Stimulated activated naive CD8-positive, alpha-beta T cell treated with anti-CD3 and anti-CD28 coated beads, Interleukin-15, Interleukin-2, amounts not matched to agents 100 ng/mL and 50 ng/mL, for 24 hours (primary cell): ENCODE results near the gene ZMAT5.

Source experiments
- H3K27ac Mint-ChIP-seq: one replicate; pipeline ENCODE4 v1.8.0; 2021; ENCODE audit warnings: mild to moderate bottlenecking, mixed read lengths
- H3K27me3 Mint-ChIP-seq: one replicate; pipeline ENCODE4 v1.8.0; 2021; ENCODE audit warnings: mixed read lengths
- H3K36me3 Mint-ChIP-seq: one replicate; pipeline ENCODE4 v1.8.0; 2021; ENCODE audit warnings: low read depth, mixed read lengths
- H3K4me1 Mint-ChIP-seq: one replicate; pipeline ENCODE4 v1.8.0; 2021; ENCODE audit warnings: low read depth, mixed read lengths
- H3K4me3 Mint-ChIP-seq: one replicate; pipeline ENCODE4 v1.8.0; 2021; ENCODE audit warnings: mild to moderate bottlenecking, mixed read lengths
- H3K9me3 Mint-ChIP-seq: one replicate; pipeline ENCODE4 v1.8.0; 2021; ENCODE audit warnings: mixed read lengths

ZMAT5 gene

DNA sequence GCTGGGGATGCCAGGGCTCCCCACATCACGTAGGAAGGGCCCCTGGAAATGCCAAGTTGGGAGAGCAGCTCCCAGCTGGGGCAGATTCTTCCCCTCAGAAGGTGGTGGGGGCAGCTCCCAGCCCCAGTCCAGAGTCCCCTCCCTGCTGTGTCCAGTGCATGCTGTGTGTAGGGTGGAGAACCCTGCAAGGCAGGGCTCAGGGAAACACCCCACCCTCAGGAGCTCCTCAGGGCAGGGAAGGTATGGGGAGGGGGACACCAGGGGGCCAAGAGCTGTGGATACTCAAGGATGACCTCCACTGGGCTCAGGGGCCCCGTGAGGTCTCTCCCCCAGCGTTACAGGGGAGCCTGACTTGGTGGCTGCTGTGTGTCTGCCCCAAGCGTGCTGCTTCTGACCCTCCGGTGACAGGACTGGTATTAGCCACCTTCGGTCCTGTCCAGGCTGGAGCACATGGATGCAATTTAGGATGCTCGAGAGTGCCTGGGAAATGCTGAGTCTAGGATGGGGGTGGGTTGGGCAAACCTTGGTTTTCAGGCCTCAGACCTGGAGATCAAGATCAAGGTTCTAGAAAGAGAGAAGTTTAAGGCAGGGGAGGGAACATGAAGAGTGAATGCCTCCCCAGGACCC is 63.1 kb downstream of the ZMAT5 start:
- Mint-ChIP-seq H3K27me3 (peaks cover 3% of the 10 kb centered on the region), H3K36me3 (no peaks in the 10 kb centered on the region)

DNA sequence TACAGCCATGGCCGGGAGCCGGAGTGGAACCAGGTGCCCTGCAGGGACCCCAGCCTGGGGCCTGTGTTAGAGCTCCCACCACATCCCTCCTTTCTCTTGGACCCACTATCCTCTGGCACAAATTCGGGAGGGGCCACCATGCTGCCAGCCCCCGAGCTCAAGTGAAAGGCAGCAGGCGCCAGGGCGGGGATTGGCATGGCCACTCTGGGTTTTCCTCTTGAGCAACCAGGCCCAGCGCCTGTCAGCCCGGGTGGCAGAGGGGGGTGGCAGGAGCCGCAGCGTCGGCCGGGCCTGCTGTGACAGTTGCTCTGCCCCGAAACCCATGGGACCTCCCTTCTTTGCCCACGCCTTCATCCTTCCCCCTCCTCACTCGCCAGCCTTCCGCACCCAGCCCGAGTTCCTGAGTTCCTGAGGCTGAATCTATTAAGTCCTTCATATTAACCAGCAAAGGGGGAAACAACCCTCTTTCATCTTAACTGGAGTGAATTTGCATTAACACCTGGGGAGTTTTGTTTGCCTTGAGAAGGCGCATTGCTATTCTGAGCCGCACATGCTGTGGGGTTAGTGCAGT is 63.8 kb downstream of the ZMAT5 start:
- no peak overlapping the region for H3K4me3 Mint-ChIP-seq
- peaks cover 4% of the 10 kb centered on the region for H3K4me1 Mint-ChIP-seq
- no peaks in the 10 kb centered on the region for H3K36me3 Mint-ChIP-seq
- H3K27ac Mint-ChIP-seq, result no peak overlapping the region
- peaks cover 3% of the 10 kb centered on the region for H3K27me3 Mint-ChIP-seq
- H3K9me3 Mint-ChIP-seq, result no peaks in the 10 kb centered on the region

More for the DNA sequence above, 63.1 kb downstream of the ZMAT5 start:
- Mint-ChIP-seq H3K4me1 (peaks cover 4% of the 10 kb centered on the region), H3K9me3 (no peaks in the 10 kb centered on the region), H3K4me3 (no peak overlapping the region), H3K27ac (no peak overlapping the region)

DNA sequence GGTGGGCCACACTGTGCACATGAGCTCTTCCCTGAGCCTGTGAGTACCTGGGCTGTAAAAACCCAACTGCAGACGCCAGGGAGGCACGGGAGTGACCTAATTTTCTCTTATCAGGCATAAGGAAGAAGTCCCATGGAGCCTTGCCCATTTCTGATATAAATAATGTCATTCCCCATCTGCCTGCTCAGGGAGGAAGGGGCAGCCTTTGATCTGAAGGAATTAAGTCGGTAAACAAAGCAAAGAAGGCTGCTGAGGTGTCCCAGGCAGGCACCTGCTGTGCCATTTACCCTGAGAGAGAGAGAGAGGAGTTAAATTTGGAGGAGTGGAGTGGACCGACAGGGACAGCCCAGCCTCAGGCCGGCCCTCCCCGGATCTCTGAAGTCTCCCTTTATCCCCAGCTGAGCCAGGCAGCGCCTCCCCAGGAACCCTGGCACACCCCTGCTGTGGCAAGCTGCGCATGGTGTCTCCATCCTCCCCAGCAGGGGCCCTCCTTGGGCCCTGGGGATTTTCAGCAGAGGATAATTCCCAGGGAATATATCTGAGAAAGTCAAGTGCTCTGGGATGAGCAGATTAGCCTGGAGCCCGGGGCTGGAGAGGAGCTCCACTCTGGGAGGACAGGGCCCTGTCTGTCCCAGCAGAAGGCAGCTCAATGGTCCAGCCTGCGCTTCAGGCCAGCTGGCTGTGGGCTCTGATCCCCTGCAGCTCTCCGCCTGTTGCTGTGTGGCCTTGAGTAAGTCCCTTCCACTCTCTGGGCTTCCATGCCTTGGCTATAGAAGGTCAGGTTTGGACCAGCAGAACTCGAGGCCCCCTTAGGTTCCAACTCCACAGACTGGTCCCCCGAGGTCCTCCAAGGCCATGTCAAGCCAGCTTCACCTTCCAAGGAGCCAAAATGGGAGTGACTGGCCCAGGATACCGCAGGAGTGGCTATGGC is 64.5 kb downstream of the ZMAT5 start:
- Mint-ChIP-seq H3K9me3 (no peaks in the 10 kb centered on the region), H3K4me1 (peaks cover 4% of the 10 kb centered on the region), H3K4me3 (no peak overlapping the region), H3K27ac (no peak overlapping the region), H3K27me3 (peaks cover 3% of the 10 kb centered on the region), H3K36me3 (no peaks in the 10 kb centered on the region)

DNA sequence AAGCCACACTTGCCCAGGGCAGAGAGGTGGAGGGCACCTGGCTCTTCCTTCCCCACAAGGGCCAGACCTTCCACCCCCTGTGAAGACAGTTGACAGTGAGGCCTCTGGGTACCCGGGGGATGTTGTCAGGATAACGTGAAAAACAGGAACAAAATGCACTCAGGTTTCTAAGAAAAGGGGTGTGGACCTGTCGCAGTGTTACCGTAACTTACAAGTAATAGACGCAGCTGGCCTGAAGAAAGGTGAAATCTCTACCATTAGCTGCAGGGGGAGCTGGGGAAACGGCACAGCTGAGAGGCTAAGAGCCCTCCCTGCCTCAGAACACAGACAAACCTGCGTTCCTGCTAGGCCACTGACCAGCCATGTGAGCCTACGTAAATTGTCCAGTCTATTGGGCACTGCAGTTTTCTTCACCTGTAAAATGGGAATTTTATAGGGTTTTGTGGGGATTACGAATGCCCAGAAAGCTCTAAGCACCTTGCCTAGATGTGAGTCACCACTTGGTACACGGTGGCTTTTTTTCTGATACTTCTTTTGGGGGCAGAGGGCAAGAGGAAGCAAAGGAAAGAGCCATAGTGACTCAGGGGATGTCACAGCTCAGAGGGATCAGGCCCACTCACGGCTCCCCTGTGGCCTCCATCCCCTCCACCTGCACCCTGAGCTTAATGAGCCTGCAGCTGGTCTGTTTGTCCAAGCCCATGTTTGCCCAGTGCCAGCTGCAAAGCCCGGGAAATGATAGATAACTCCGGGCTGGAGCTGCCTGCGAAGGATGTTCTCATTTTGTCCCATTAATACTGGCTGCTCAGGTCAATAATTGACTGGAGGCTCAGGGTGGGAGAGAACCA is 65.4 kb downstream of the ZMAT5 start:
- H3K27ac Mint-ChIP-seq, result no peak overlapping the region
- H3K27me3 Mint-ChIP-seq, result peaks cover 3% of the 10 kb centered on the region
- peaks cover 2% of the 10 kb centered on the region for H3K36me3 Mint-ChIP-seq
- no peaks in the 10 kb centered on the region for H3K9me3 Mint-ChIP-seq
- no peak overlapping the region for H3K4me3 Mint-ChIP-seq
- peaks cover 4% of the 10 kb centered on the region for H3K4me1 Mint-ChIP-seq

DNA sequence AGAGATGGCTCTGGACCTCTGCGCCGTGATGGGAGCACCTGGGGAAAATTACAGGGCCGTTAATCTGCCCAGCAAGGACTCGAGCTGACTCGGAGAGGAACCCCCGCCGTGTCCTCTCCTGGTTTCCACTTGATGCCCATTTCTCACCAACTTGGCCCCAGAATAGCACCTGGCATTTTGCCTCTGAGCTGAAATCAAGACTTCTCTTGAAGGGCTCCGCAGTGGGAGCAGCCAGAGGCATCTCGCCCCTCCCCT is 66.0 kb downstream of the ZMAT5 start:
- H3K4me1 Mint-ChIP-seq, result peaks cover 4% of the 10 kb centered on the region
- H3K4me3 Mint-ChIP-seq, result no peak overlapping the region

DNA sequence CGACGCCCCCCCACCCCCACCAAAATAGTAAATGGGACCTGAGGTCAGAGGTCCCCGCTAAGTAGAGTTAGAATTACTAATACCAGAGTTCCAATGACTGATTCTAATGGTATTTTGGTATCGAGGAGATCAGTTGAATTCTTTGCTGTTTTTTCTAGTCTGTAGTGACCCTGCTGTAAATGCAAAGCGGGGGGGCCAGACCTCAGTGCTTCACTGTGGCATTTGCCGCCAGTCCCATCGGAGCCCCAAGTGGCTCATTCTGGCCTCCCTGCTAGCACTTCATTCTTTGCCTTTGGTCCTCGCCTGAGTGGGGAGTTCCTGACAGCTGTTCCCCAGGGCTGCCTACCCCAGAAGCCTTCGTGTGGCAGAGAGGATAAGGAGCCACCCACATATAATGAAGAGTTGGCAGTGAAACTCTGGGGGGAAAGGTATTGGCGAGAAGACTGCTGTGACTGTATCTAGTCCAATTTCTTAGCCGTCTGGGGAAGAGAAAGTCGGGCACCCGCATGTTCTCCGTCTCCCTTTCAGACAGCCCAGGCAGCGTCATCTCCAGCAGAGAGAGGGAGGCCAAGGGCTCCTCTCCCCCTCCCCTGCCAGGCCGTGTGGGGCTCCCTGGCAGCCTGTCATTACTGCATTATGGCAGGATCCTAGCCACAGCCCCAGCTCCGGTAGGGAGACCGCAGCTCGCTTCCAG is 66.5 kb downstream of the ZMAT5 start:
- H3K27me3 Mint-ChIP-seq, result peaks cover 3% of the 10 kb centered on the region
- H3K27ac Mint-ChIP-seq, result no peak overlapping the region
- no peak overlapping the region for H3K4me3 Mint-ChIP-seq
- H3K4me1 Mint-ChIP-seq, result peaks cover 4% of the 10 kb centered on the region
- peaks cover 5% of the 10 kb centered on the region for H3K36me3 Mint-ChIP-seq
- H3K9me3 Mint-ChIP-seq, result no peaks in the 10 kb centered on the region

More for the DNA sequence above, 66.0 kb downstream of the ZMAT5 start:
- Mint-ChIP-seq H3K9me3 (no peaks in the 10 kb centered on the region), H3K27ac (no peak overlapping the region), H3K36me3 (peaks cover 5% of the 10 kb centered on the region), H3K27me3 (peaks cover 3% of the 10 kb centered on the region)

DNA sequence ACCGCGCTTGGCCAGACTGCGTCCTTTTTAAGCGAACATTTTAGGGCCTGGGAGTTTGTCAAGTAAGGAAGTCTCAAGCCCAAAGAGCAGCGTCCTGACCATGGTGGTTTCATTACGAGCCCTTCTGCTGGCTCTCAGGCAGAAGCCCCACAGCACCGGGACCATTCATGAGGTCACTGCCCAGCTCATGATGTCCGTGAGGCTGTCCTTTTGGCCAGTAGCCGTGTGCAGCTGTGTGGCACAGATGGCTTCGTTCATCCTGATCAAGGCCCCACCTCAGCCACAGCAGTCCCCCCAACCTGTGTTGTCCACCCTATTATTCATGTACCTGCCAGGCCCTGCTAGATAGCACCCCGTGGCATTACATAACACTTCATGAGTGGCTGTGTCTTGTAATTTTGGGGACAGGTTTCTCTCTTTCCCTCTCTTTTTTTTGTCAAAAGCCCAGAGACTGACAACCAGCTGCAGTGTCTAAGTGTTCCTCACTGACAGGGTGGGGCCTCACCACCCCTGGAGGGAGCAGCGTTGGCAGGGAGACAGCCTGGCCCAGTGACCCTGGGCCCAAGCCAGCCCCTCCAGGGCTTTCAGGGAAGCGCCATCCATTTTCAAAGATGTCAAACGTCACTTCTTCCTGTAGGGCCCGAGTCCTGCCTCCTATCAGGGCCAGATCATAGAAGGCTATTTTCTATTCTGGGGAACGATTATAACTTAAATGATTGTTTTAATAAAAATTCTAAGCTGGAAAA is 68.8 kb downstream of the ZMAT5 start:
- peaks cover 20% of the 10 kb centered on the region for H3K36me3 Mint-ChIP-seq
- H3K9me3 Mint-ChIP-seq, result no peaks in the 10 kb centered on the region
- no peak overlapping the region for H3K4me3 Mint-ChIP-seq
- H3K27ac Mint-ChIP-seq, result no peak overlapping the region
- no peaks in the 10 kb centered on the region for H3K27me3 Mint-ChIP-seq
- peaks cover 4% of the 10 kb centered on the region for H3K4me1 Mint-ChIP-seq

DNA sequence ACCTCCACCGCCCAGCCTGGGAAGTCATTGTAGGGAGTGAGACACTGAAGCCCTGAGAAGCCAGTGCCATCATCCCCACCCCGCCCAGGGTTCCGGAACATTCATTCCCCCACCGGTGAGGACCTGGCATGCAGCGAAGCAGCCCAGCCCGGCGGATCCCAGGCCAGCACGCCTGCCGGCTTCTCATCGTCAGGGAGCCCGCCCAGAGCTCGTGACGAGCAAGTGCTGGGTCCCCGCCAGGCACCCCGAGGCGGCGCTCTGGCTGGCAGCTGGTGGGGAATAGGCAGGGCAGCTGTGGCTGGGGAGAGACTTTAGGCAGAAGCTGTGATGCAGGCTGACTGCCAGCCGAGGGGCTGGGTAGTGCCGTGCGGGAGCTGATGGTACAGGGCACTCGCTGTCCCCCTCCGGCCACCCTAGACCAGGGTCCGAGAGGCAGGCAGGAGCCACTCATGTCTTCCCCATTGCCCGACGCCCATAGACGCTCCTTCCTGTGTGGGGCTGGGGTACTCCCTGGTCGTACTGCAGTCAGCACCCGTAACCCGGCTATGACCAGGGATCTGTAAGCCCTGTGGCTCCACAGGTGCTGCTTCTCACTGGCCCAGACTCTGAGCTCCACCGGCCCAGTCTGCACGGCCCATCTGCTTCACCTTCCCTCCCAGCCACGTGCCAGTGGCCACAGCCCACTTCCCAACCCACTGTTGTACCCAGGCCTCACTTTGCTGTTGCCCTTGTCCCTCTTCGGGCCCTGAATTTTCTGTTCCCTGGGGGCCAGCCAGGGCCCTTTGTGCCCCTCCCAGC is 71.5 kb downstream of the ZMAT5 start:
- H3K36me3 Mint-ChIP-seq, result peaks cover 22% of the 10 kb centered on the region
- no peak overlapping the region for H3K4me3 Mint-ChIP-seq
- H3K27me3 Mint-ChIP-seq, result no peaks in the 10 kb centered on the region
- no peaks in the 10 kb centered on the region for H3K4me1 Mint-ChIP-seq
- no peak overlapping the region for H3K27ac Mint-ChIP-seq
- H3K9me3 Mint-ChIP-seq, result no peaks in the 10 kb centered on the region

DNA sequence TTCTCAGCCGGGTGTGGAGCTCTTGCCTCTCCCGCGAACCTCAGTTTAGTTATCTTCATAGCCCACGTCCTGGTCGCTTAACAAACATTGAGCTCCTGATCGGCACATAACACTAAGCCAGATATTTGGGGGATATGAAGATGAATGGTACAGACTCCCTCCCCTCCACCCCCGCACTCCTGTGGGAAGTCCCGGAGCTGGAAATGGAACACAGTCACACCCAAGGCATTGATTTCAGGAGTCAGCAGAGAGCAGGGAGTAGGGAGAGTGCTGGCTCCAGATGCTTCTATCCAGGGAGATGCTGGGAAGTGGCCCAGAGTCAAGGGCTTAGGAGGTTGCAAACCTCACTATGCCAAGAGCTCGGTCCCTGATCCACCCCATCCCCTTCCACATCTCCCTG is 73.1 kb downstream of the ZMAT5 start:
- H3K9me3 Mint-ChIP-seq, result no peaks in the 10 kb centered on the region
- H3K27me3 Mint-ChIP-seq, result no peaks in the 10 kb centered on the region
- H3K4me3 Mint-ChIP-seq, result no peak overlapping the region
- H3K4me1 Mint-ChIP-seq, result no peaks in the 10 kb centered on the region
- no peak overlapping the region for H3K27ac Mint-ChIP-seq
- peaks cover 26% of the 10 kb centered on the region for H3K36me3 Mint-ChIP-seq

DNA sequence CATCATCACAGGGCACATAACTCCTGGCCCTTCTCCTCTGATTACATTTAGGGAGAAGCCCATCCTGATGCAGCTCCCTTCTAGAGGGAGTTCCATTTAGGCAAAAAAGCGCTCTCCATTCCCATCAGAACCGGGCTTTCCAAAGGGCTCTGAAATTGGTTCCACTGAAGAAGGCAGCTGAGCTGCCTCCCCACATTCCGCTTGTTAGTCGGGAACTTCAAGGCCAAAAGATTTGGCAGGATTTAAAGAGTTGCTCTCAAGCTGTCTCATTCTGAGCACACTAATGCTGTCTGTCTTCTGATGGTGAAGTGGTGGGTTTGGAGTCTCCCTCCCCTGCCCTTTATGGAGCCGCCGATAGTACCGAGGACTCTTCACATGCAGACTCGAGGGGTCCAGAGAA is 73.6 kb downstream of the ZMAT5 start:
- H3K27me3 Mint-ChIP-seq, result no peaks in the 10 kb centered on the region
- no peaks in the 10 kb centered on the region for H3K9me3 Mint-ChIP-seq
- no peak overlapping the region for H3K27ac Mint-ChIP-seq
- peaks cover 31% of the 10 kb centered on the region for H3K36me3 Mint-ChIP-seq
- H3K4me1 Mint-ChIP-seq, result no peaks in the 10 kb centered on the region
- H3K4me3 Mint-ChIP-seq, result no peak overlapping the region

DNA sequence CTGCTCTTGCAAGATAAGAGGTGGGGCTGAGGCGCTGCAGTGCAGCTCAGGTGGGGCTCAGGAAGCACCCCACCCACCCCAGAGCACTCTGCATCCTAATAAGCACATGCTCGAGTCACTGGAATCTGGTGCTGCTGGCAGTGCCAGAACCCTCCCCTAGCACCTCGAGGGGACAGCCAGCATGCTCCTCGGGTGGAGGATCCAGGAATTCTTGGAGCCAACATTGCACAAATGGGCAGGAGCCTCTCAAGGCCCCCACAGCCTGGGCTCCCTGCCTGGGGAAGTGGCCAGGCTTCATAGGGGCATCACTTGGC is 74.5 kb downstream of the ZMAT5 start:
- Mint-ChIP-seq H3K27ac (no peak overlapping the region), H3K27me3 (no peaks in the 10 kb centered on the region), H3K36me3 (peaks cover 32% of the 10 kb centered on the region), H3K9me3 (no peaks in the 10 kb centered on the region), H3K4me1 (no peaks in the 10 kb centered on the region), H3K4me3 (no peak overlapping the region)

DNA sequence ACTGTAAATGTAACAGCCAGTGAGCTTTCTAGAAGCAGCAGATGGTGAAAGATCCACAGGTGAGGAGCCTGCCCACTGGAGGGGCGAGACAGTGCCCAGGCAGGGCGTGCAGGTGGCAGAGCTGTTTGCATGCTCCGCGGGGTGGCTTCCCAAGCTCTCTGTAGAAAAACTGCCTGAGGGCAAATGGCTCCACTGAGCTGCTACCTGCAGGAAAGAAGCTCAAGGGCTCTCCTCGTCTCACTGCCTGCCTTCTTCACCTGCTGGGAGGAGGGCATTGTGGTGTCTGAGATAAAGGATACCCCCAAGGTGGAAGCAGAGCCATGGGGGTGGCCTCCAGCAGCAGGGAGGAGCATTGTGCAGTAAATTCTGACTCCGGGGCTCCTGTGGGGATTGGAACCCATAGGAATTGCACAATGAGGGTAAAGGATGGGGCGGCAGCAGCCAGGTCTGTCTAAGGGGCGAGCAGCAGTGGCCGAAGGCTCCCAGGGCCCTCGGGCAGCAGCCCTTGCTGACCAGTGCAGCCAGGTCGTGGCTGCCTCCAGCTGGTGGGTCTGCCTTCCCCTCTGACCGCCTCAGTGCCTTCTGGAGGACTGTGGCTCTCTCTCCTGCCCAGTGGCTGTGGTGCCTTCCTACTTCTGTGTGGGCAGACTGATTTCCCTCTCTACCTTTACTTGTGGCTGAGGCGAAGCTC is 75.0 kb downstream of the ZMAT5 start:
- Mint-ChIP-seq H3K27me3 (no peaks in the 10 kb centered on the region), H3K27ac (no peak overlapping the region), H3K36me3 (peaks cover 32% of the 10 kb centered on the region), H3K9me3 (no peaks in the 10 kb centered on the region), H3K4me1 (no peaks in the 10 kb centered on the region), H3K4me3 (no peak overlapping the region)

DNA sequence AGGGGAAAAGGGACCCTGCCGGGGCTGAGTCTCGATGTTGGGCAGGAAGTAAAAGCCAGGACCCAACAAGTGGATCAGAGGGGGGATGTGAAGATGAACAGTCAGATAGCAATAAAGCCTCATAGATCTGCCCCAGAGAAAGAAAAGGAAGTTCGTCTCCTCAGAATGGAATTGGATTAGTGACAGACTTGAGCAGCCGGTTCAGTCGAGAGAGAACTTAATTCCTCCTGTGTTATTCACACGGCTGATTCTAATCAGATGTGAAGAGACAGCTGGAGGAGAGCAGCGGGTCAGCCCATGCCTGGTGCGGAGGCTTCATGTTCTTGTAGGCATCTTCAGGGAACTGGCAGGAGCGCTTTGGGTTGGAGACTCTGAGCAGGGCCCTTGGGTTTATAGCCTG is 76.3 kb downstream of the ZMAT5 start:
- H3K4me1 Mint-ChIP-seq, result no peaks in the 10 kb centered on the region
- no peaks in the 10 kb centered on the region for H3K9me3 Mint-ChIP-seq
- no peaks in the 10 kb centered on the region for H3K27me3 Mint-ChIP-seq
- H3K36me3 Mint-ChIP-seq, result peaks cover 26% of the 10 kb centered on the region
- H3K4me3 Mint-ChIP-seq, result no peak overlapping the region
- no peak overlapping the region for H3K27ac Mint-ChIP-seq
